Prostate gland (tissue), 2 donors: ENCODE data around the gene SNX1. TPM values are rescaled to one million over a fixed set of nuclear protein-coding genes. Genes with fewer than 3 reads are reported as not detected.

ENCODE experiments used
- DNase-seq: peaks from one replicate; pipeline ENCODE4 v3.0.0-alpha.2; 2019; ENCODE audit warnings: low spot score
- H3K27ac ChIP-seq, 2 donors: fragments of 200-600 bp; sonication (generic); 2 replicates each; pipeline ENCODE4 v1.5.1; 2017 to 2019
- H3K27me3 ChIP-seq: fragments of 200-600 bp; sonication (generic); replicated peaks from 2 replicates; pipeline ENCODE4 v1.5.1; 2019; ENCODE audit not compliant: insufficient read depth
- H3K36me3 ChIP-seq, 2 donors: fragments of 200-600 bp; sonication (generic); 1 replicate in 1 of 2; 2 replicates in 1 of 2; pipeline versions ENCODE4 v1.5.1 to v1.8.1; 2017 to 2019
- H3K4me1 ChIP-seq: fragments of 200-600 bp; sonication (generic); replicated peaks from 2 replicates; pipeline ENCODE4 v1.5.1; 2019
- H3K4me3 ChIP-seq, 2 donors: fragments of 200-600 bp; sonication (generic); 2 replicates each; pipeline ENCODE4 v1.5.1; 2017 to 2019
- H3K9me3 ChIP-seq: fragments of 200-600 bp; sonication (generic); 2 replicates; pipeline ENCODE4 v1.5.1; 2017
- CTCF ChIP-seq, 4 experiments: fragments of 200-600 bp in 2 of 4; fragments of 450-650 bp in 2 of 4; sonication (generic) in 2 of 4; IDR thresholded peaks; 1 replicate in 3 of 4; 2 replicates in 1 of 4; pipeline ENCODE4 v1.5.1; 2016 to 2019; ENCODE audit warnings: antibody characterized with exemption in 4 of 4, mild to moderate bottlenecking in 2 of 4, moderate library complexity in 2 of 4
- POLR2A ChIP-seq: fragments of 450-650 bp; IDR thresholded peaks from one replicate; pipeline ENCODE4 v1.6.1; 2016; ENCODE audit warnings: antibody characterized with exemption, mild to moderate bottlenecking
- POLR2AphosphoS5 ChIP-seq: sonication (generic); formaldehyde crosslinking; IDR thresholded peaks from one replicate; pipeline ENCODE4 v1.6.1; 2017; ENCODE audit warnings: antibody characterized with exemption
- WGBS: methylation state at CpG from one replicate; pipeline ENCODE4 v1.1.5; 2018; 5-methylcytosine and 5-hydroxymethylcytosine counted together
- intact Hi-C: fragments of 100-400 bp; cut with DNase I; formaldehyde crosslinking; loops from one replicate; pipeline ENCODE4 v1.14.2; 2022
- total RNA-seq, 2 donors: library from RNA; depleted of rRNA; stranded (reverse); fragments of >200 nt; gene quantifications; one replicate each; pipeline ENCODE4 v1.1.0, GENCODE V29; 2016

Gene SNX1
- total RNA-seq, 2 donors from 2014 or later = 109 to 110 TPM

DNA sequence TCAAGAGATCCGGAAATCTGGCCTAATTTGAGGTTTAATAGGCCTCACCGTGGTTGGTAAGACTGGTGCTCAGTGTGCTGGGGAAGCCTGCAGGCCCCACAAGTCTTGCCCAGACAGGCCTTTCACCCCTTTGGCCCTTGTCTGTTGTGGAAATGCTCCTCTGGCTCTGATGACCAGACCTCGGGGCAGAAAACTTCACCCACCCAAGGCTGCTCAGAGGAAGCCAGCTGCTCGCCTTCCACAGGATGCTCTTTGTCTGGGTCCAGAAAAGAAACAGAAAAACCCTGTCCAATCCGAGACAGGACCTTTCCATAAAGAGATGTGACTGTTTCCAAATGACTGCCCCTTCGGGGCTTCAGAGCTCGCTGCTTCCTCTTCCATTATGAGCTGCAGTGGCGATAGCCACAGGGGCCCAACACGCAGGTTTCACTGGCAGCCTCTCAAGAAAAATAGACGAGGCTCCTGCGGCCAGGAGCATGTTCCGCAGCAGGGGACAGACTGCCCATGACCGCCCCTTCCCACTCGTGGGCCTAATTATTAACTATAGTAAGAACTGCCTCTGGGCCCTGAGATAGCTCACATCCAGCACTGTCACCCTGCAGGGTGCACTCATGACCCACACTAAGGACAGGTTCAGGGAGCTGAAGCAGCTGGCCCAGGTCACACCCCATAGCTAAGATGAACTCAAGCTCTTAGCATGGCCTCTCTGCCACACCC, 48.9 kb downstream of the SNX1 start:
- TF ChIP-seq POLR2A = no peak
- no peak for TF ChIP-seq POLR2AphosphoS5
- no peak for TF ChIP-seq CTCF (IDR thresholded peaks at IDR 0.05)
- H3K9me3 ChIP-seq = no peaks in the 10 kb centered on the region
- H3K4me1 ChIP-seq = no peaks in the 10 kb centered on the region
- H3K27me3 ChIP-seq = no peaks in the 10 kb centered on the region
- intact Hi-C loops = no loop called here
- H3K27ac ChIP-seq = no peak overlapping the region
- no peak for DNase-seq
- H3K4me3 ChIP-seq = no peak overlapping the region
- H3K36me3 ChIP-seq = no peaks in the 10 kb centered on the region
- 62% methylated on average over 14 of the region's 14 CpGs for WGBS

GRCh38 chr15:64146041-64146440, 50.3 kb downstream of the SNX1 start:
- DNase-seq = no peak
- Histone ChIP-seq H3K36me3 (no peaks in the 10 kb centered on the region), H3K27me3 (no peaks in the 10 kb centered on the region), H3K4me1 (no peaks in the 10 kb centered on the region), H3K9me3 (no peaks in the 10 kb centered on the region), H3K4me3 (no peak overlapping the region), H3K27ac (no peak overlapping the region)
- TF ChIP-seq POLR2AphosphoS5 = no peak
- no peak for TF ChIP-seq POLR2A
- TF ChIP-seq CTCF (IDR thresholded peaks at IDR 0.05) = no peak
- WGBS = 48% methylated on average over 6 of the region's 6 CpGs
- intact Hi-C loops = no loop called here

- intact Hi-C loops = no loop called here
- DNase-seq = no peak
- WGBS = 70% methylated on average over 3 of the region's 3 CpGs
- Histone ChIP-seq H3K4me1 (no peaks in the 10 kb centered on the region), H3K4me3 (no peak overlapping the region), H3K36me3 (no peaks in the 10 kb centered on the region), H3K27ac (no peak overlapping the region), H3K9me3 (no peaks in the 10 kb centered on the region), H3K27me3 (no peaks in the 10 kb centered on the region)
- TF ChIP-seq POLR2AphosphoS5 (no peak), CTCF (IDR thresholded peaks at IDR 0.05) (no peak), POLR2A (no peak)
Observed at GRCh38 chr15:64146520-64146884, 50.7 kb downstream of the SNX1 start.

DNA sequence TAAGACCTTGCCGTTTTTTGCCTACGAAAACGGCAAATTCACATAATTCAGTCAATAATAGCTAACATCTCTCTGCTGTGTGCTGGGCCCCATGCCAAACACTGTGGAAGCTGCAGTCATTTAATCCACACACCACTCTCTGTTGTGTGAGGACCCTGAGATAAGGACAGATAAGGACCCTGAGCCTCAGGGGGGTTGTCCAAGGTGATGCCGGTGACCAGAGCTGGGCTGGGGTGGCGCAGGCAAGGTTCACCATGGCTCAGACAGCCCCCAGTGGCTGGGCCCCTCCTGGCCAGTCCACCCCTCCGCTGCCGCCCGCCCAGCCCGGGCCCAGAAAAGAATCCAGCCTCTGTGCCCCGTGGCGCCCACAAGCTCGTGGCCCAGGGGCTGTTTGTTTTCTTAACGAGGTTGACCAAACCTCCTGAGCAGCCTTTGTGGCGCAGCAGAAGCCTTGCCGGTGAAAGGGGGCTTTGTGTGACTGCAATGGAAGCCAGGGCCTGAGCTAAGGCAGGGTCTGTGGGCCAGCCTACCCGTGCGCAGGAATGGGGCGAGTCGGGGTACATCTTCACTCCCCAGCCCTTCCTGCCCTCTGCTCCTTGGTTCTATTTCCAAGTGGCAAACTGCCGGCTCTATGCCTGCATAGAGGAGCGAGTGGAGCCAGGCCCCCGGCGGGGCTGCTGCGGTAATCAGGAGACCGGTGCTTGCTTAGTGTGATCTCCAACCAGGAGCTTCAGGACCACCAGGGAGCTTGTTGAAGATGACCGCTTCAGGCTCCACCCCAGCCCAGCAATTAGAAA, 51.3 kb downstream of the SNX1 start:
- intact Hi-C loops = no loop called here
- no peak for TF ChIP-seq CTCF (IDR thresholded peaks at IDR 0.05)
- WGBS = 62% methylated on average over 26 of the region's 26 CpGs
- no peak overlapping the region for H3K27ac ChIP-seq
- no peaks in the 10 kb centered on the region for H3K9me3 ChIP-seq
- DNase-seq = no peak
- no peak overlapping the region for H3K4me3 ChIP-seq
- no peaks in the 10 kb centered on the region for H3K27me3 ChIP-seq
- no peaks in the 10 kb centered on the region for H3K36me3 ChIP-seq
- peaks cover 2% of the 10 kb centered on the region for H3K4me1 ChIP-seq

GRCh38 chr15:64148168-64148567, 52.4 kb downstream of the SNX1 start:
- 74% methylated on average over 7 of the region's 7 CpGs for WGBS
- no peak overlapping the region for H3K27ac ChIP-seq

More at GRCh38 chr15:64148168-64148567, 52.4 kb downstream of the SNX1 start:
- Histone ChIP-seq H3K4me3 (no peak overlapping the region), H3K4me1 (peaks cover 4% of the 10 kb centered on the region), H3K27me3 (no peaks in the 10 kb centered on the region), H3K9me3 (no peaks in the 10 kb centered on the region), H3K36me3 (no peaks in the 10 kb centered on the region)
- no peak for TF ChIP-seq POLR2A
- TF ChIP-seq CTCF (IDR thresholded peaks at IDR 0.05) = no peak
- no peak for TF ChIP-seq POLR2AphosphoS5
- DNase-seq = no peak
- intact Hi-C loops = no loop called here
